HG03159 (cell line): ENCODE results near the gene GAN.
A peak's percentile ranks its signal among the peaks of the same experiment; 100 is the strongest.
"Not testable (repeated sequence)": the region's sequence is repeated elsewhere in the genome, so short reads cannot be mapped to it uniquely, and the experiment has no call there.

ENCODE experiments used
- ATAC-seq: cut with Tn5 transposase; IDR thresholded peaks from one replicate; pipeline ENCODE4 v1.9.1; 2021; ENCODE audit warnings: mild to moderate bottlenecking, moderate library complexity; ENCODE audit not compliant: unreplicated experiment

GAN gene

DNA sequence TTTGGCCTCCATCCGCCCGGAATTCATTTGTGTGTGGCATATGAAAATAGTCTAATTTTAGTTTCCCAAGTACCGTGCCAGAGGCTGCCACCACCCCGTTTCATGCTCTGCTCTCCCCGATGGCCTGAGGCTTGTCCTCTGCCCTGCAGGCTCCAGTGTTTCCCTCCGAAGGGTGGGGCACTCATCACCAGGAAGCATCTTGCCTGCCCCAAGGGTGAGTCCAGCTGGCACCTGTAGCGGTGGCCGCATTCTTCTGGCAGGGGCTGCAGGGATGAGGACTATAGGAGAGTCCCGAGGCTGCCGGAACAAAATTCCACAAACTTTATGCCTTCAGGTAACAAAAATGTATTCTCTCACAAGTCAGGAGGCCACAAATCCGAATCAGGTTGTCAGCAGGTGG is 106.8 kb downstream of the GAN start:
- no peak for ATAC-seq

DNA sequence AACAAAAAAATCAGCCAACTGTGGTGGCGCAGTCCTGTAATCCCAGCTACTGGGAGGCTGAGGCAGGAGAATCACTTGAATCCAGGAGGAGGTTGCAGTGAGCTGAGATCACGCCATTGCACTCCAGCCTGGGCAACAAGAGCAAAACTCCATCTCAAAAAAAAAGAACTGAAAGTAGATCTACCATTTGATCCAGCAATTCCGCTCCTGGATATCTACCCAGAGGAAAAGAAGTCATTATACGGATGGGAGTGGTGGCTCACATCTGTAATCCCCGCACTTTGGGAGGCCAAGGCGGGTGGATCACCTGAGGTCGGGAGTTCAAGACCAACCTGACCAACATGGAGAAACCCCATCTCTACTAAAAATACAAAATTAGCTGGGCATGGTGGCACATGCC is 107.4 kb downstream of the GAN start:
- not testable (repeated sequence) for ATAC-seq

DNA sequence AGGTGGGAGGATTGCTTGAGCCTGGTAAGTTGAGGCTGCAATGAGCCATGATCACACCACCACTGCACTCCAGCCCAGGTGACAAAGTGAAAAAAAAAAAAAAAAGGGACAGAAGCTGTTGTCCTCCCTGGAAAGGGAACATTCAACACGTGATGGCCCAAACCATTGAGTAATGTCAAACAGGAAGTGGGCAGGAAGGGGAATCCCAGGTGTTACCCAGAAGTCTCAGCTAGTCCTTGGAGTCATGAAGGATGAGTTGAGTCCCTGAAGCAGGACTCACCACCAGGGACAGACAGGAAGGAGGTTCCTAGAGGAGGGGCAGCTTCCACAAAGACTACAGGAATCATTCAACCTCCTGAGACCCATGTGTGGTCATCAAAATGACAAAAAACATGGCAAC is 110.0 kb downstream of the GAN start:
- no peak for ATAC-seq

DNA sequence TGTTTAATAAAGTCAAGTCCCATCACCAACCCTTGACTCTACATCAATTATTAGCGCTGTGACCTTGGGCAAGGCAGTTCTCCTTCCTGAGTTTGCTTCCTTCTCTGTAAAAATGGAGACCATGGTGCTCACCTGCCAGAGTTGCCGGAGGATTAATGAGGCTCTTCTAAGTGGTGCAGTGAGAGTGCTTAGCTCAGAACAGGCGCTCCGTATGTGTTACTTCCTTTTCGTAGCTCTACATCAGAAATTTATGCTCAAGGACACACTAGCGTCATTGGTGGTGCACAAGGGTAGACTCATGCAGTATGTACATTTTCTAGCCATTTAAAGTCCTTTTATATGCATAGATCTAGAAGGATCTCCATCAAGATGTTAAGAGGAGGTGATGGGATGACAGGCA is 112.5 kb downstream of the GAN start:
- no peak for ATAC-seq

DNA sequence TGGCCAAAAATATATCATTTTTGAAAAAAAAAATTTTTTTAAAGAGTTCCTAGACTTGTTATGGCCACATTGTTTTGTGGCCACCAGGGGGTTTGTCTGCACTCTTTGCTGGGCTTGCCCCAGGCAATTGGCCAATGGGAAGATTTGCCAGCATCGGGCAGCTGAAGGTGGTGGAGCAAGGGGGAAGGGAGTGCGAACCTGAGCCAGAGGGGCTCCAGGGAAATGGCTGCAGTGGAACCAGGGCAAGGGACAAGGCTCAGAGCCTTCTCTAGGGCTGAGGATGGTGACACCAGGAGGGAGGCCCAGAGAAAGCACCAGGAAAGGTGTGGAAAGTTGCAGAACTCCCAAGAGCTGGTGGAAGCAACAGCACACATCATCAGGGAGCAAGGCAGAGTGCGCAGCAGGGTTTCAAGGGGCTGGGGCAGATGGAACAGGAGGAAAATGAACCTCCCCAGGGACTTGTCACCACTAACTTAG is 114.3 kb downstream of the GAN start:
- no peak for ATAC-seq

DNA sequence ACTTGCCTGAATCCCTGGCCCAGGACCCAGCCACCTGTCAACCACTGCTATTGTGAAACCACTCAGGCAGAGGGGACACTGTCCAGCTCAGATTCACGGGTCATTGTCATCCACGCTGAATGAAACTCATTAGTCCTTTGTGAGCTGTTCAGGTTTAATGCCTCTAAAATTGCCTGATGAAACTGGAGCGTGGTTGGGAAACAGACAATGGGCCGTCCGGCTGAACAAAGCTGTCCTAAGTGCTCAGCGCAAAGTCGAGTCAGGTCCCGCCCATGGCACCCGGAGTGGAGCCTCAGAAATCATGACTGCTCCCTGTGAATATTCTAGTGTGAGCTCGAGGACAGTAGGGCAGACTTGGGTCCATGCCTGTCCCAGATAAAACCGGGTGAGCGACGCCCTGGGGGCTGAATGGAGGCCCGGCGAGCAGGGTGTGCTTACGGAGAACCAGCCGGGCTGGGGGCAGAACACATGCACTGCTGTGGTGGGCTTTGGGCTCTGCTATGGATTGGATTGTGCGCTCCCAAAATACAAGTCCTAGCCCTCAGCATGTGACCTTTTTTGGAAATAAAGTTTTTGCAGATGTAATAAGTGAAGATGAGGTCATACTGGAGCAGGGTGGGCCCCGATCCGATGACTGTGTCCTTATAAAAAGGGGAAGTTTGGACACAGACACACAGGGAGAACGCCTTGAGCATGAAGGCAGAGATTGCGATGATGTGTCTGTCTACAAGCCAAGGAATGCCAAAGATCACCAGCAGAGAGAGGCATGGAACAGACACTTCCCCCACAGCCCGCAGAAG is 117.0 kb downstream of the GAN start:
- peak; percentile 32 for ATAC-seq

DNA sequence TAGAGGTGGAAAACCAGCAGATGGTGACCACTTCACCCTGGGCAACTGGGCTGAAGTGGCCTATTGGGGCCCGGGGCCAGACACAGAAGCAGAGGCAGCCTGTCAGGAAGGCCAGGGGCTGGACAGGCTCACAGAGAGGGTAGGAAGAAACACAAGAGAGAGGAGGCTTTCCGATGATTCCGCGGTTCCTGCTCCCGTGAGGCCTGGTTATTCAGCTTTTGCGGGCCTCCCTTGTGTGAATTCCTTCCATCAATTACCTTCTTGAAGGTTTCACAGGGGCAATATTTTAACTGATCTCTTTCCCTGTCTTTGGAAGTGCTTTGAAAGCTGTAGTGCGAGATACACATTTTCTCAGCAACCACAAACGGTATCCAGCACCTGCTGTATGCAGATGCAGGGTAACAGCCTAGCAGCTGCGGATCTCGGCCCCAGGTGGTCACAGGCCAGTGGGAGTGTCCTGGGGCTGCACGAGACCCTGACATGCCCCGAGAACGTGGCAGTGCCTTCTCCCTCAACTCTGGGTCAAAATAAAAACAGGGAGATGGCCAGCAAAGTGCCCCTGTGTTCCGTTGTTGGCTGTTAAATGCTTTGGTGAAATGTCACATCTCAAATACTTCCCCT is 118.3 kb downstream of the GAN start:
- no peak for ATAC-seq

DNA sequence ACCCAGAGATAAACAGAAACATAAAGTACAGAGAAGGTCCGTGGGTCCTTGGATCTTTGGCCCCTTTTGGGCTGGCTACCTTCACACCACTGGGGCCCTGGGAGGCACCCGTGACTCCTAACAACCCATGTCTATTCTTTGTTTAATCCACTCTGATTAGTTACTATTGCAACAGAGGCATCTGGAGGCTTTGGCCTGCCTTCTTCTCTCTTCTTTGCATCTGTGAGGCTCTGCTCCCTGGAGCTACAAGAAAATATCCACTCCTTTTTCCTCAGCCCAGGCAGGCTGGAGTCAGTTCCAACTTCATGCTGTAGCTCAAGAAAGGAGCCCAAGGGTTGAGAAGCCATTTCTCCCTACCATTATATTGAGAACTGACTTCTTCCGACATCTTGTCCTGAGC is 120.3 kb downstream of the GAN start:
- ATAC-seq: no peak

DNA sequence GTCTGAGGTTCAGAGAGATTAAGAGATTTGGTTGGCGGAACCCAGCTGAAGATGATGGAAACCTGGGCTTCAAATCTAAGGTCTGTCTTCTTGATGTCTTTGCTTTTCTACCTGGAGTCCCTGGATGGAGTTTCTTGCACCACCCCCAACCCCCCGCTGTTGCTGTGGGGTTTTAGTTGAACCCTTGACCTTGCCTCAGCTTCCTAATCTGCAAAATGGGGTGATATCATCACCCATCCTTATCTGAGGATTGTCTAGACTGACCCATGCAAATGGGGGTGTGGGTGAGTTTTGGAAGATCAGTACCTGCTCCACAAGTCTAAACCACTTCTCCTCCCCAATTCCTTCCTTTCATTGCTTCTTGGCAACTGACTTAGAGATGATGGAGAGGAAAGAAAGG is 120.8 kb downstream of the GAN start:
- no peak for ATAC-seq

DNA sequence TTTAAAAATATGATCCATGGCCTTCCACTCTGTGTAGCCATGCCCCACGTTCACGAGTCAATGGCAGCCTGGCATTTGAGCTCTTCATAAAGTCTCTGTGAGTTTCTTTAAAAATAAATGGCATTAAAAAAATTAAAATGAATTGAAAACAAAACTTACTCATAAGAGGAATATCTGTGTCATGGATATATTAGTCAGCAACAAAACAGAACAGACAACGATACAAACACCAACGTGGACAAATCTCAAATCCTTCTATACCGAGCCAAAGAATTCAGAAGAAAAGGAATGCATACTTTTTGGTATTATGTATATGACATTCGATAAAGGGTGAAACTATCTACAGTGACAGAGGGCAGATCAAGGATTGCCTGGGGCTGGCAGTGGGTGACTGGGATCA is 121.6 kb downstream of the GAN start:
- ATAC-seq: no peak

DNA sequence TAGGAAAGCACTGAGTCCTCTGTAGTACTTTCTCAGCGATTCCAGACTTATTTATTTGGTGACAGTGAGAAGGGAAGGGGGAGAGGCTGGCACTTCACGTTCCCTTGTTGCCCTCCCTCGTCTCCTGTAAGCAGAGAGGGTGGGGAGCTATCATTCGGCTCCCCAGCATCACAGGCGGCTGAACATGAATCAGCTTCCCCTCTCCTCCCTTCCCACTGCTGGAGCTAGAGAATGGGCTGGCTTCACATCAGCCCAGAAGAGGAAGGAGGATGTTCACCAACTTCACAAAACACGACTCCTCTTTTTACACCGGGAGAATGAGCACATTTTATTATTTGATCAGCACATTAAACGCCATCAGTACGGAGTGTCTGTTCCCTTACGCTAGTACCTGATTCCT is 123.1 kb downstream of the GAN start:
- no peak for ATAC-seq
